Dedifferentiated amniotic fluid mesenchymal stem cell (primary cell): Measurements from ENCODE around the gene SOHLH1.

Experiments used
- DNase-seq: peaks from one replicate; pipeline ENCODE4 v3.0.0-alpha.2; 2016; ENCODE audit errors: extremely low spot score

The SOHLH1 gene

DNA sequence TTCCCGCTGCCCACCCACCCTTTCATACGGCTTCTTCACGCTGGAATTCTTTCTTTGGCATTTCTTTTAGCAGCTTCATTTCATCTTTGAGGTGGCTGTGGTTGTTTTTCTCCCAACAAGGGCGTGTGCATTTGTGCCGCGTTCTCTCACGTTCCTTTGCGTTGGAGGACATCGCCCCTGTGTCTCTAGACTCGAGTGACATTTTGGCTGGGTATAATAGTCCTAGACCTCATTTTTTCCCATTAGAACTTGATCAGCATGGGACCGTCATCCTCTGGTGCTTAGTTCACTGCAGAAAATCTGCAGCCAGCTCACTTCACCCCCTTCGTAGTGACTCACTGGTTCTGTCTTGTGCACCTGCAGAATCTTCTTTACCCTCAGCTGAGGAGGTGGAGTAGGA lies 32.2 kb upstream of the SOHLH1 start:
- DNase-seq, result no peak

DNA sequence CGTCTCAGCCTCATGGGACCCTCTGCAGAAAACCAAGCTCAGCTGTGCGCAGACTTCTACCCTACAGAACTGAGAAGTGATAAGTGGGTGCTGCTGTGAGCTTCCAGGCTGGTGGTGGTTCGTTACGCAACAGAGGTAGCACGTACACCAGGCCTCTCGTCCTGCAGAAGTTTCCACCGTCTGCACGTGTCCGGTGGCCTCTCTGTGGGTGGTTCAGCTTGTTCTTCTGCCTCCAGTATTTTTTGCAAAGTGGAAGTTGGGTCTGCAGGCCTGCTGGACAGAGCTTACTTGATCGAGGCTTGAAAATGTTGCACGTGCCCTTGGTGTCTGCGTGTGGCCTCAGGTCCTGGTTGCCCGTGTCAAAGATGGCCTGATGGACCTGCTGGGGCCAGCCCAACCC lies 30.2 kb upstream of the SOHLH1 start:
- DNase-seq, result no peak

DNA sequence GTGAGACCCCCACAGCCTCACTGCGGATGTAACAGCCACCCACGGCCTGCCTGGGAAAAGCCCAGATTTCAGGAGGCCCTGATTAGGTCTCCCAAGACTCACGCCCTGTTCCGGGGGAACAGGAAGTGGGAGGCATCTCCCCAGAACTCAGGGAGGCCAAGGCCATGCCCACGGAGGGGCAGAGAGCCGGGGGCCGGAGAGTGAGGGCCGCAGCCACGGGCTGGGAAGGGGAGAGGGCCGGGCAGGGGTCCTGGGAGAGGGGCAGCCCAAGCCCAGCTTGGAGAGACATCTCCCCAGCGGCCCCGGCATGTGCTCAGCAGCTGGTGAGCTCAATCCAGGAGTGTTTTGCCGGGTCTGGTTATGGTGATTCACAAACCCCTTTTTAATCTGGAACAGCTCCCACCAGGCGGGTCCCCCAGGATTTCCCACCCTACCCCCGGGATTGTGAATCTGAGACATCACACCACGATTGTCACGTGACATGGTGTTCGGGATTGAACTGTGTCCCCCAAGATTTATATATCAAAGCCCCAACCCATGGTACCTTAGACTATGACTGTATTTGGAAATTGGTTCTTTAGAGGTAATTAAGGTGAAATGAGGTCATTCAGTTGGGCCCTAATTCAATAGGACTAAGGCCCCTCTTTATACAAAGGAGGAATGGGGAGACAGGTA lies 29.3 kb upstream of the SOHLH1 start:
- DNase-seq, result no peak

DNA sequence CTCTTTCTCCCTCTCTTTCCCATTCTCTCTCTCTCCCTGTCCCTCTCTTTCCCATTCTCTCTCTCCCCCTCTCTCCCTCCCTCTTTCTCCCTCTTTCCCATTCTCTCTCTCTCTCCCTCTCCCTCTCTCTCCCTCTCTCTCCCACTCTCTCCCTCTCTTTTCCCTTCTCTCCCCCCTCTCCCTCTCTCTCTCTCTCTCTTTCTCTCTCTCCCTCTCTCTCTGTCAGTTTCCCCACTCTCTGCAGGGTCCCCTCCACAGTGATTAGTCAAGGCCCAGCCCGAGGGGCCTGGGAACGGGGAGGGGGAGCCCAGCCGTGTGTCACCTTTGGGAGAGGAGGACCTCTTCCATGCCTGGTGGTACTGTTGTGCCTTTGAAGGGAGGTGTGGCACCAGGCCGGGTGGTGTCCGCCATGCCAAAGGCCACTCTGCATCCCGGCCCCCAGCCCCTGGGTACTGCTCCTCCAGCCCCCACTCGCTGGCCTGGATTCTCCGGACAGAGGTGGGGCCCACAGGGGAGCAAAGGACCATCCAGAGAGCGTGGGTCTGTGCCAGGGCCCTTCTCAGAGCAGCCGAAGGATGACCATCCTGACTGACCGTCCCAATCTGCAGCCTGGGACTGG lies 28.1 kb upstream of the SOHLH1 start:
- DNase-seq, result no peak

DNA sequence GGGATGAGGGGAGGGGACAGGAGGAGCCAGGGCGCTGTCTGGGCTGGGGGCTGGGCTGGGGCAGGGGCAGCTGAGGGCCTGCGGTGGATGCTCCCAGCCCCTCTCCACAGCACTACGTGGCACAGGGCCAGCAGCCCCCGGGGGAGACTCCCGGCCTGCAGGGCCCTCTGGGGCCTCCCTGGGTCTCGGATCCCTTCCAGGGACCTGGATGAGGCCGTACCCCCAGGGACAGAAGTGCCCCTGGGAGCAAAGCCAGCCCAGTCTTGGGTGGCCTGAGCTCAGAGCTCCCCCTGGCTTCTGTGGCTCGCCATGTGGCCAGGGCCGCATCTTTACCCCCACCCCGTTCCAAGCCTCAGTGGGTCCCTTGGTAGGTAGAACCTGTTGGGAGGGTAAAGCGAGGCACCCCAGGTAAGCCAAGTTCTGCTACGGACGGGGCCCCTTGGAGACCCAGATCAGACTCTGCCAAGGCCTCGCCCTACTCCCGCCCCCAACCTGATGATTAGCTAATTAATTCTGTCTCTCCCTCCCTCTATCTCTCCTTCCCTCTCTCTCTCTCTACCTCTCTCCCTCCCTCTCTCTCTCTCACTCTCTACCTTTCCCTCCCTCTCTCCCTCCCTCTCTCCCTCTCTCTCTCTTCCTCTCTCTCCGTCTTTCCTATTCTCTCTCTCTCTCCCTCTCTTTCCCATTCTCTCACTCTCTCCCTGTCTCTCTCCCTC lies 27.0 kb upstream of the SOHLH1 start:
- no peak for DNase-seq

DNA sequence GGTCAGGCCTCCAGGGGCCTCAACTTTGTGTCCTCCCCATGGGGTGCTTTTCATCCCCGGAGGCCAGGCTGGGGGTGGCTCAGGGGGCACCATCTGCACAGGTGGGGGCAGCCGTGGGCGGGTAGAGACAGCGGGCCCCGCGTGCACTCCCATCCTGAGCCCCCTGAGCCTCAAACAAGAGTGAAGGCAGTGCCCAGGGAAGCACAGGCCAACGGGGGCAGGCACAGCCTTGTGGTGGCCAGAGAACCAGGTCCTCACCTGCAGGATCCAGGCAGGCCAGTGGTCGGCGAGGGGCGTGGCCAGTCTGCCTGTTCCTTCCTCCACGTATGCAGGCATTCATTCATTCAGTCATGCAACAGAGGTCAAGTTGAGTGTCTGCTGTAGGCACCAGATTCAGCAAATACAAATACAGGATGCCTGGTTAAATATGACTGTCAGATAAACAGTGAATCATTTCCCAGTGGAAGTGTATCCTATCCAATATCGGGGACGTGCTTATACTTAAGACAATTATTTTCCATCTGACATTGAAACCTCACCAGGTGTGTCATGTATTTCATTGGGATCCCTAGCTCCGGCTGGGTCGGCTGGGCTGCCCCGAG lies 25.0 kb upstream of the SOHLH1 start:
- no peak for DNase-seq

DNA sequence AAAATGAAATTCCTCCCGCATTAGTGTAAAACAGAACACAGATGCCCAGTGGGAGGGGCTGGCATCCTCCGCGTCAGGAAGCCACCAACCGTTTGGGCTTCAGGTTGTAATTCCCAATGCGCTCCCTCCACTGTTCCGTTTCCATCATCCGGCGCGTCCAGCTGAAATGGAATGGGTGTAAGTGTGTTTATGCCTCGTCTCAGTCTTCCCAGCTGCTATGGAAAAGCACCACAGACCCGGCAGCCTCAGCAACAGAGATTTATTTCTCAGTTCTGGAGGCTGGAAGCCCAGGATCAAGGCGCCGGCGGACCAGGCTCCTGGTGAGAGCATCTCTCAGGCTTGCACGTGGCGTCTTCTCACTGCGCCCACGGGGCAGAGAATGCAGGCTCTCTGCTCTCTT lies 23.1 kb upstream of the SOHLH1 start:
- DNase-seq, result no peak

DNA sequence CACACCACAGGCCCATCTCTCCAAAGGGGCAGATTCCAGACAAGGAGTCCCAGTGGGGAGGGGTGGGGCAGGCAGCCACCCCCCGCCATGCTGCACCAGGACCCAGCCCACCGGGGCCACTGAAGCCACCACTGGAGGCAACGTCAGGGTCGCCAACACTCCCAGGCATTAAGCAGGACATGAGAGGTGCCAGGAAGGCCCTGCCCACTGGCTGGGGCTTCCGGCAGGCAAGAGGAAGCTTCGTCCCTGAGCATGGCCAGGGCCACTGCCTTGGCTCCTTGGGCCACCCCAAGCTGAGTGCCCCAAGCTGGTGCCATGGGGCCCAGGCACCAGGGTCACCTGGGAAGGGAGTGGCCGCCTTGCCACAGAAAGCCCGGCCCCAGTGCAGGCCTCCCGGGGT lies 20.2 kb upstream of the SOHLH1 start:
- no peak for DNase-seq

DNA sequence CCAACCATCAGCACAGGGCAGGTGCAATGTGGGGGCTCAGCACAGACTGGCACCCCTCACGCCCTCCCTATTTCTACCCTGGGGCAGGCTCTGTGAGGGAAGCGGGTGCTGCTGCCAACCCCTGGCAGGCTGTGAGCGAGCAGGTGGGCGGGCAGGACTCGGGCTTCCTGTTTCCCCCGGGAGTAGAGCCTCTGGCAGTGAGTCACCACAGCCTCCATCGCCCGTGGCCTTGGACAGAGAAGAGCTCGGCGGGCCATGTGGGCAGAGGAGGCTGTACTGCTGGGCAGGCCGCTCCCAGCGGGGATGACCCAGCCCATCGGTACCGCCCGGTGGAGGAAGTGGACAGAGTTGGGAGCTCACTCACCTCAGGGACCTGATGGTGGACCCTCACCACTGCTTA lies 19.3 kb upstream of the SOHLH1 start:
- no peak for DNase-seq

DNA sequence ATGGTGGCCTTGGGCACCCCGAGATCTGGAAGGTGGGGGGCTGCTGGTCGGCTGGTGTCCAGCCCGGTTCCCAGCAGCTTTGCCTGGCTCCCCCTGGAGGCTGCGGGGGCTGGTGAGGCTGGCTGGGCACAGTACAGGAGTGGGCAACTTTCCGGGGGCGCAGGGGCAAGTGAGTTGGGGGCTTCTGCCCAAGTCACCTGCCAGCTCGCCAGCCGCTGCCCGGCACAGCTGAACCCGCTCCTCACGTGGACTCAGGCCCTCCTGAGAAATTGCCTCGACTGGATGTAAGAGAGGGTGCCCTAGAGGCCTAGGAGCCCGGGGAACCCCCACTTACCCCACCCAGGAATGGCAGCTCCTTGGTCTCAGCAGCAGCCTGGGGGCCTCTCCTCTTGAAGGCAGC lies 18.1 kb upstream of the SOHLH1 start:
- no peak for DNase-seq

DNA sequence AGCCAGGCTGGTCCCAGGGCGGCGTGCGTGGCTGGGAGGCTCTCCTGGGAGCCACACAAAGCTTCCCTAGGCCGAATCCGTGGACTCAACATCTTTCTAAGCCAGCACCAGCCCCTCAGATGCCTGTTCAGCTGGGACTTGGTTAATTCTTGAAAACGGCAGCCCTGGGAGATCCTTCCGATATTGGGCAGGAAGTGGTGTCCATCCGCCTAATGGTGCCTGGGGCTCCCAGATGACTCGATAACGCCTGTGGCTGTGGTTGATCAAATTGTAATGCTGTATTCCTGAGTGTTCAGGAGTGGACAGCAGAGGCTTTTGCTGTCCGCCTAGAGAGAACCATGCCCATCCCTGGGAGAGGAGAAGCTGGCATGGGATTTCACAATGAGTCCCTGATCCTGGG lies 16.8 kb upstream of the SOHLH1 start:
- DNase-seq, result no peak

DNA sequence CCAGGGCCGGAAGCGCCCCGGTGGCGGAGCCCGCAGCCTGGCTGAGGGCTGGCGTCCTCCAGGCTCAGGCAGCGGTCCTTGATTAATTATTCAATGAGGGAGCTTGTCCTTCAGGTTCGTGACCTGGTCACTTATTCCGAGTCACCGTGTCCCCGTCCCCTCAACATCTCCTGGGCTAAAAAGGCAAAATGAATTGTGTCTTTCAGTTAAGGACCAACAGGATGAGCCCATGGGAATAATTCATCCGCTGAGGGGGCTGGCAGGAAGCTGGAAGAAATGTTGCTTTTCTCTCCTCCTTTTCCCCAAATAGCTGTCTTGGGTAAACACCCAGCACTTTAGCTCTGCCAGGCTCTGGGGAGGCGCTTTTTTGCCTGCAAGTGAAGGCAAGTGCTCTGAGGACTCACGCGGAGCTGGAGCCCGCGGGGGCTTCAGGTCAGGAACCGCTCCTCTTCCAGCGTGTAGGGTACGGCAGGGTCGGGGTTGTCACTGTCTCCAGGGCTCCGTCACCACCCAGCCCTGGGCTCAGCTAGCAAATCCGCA lies 15.8 kb upstream of the SOHLH1 start:
- no peak for DNase-seq

DNA sequence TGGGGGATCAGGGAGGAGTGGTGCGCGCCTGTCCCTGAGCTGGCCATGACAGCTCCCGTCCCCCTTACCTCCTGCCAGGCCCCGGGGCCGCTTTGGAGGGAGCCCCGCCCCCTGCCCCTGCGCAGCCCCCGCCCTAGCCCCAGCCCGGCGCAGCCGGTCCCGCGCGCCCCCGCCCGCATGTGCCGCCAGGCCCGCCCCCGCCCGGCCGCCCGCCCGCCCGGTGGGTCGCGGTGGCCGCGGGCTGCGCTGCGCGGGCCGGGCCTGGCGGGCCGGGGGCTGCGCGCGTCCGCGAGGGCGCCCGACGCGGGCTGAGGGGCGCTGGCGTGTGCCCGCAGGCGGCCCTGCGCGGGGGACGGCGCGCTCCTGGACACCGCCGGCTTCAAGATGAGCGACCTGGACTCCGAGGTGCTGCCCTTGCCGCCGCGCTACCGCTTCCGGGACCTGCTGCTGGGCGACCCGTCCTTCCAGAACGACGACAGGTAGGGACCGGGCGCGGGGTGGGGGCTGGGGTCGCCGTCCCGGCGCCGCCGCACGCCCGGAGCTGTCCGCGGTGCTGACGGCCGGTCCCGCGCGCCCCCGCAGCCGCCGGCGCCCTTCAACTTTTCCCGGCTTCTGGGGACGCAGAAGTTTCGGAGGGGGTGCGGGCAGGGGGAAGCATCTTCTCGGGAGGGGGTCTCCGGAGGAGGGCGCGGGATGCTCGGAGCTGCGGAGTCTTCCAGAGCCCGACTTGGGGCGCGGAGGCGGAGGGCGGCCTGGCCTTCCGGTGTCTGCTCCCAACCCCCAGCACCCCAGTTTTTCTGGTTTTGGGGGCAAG lies 15.2 kb upstream of the SOHLH1 start:
- no peak for DNase-seq

DNA sequence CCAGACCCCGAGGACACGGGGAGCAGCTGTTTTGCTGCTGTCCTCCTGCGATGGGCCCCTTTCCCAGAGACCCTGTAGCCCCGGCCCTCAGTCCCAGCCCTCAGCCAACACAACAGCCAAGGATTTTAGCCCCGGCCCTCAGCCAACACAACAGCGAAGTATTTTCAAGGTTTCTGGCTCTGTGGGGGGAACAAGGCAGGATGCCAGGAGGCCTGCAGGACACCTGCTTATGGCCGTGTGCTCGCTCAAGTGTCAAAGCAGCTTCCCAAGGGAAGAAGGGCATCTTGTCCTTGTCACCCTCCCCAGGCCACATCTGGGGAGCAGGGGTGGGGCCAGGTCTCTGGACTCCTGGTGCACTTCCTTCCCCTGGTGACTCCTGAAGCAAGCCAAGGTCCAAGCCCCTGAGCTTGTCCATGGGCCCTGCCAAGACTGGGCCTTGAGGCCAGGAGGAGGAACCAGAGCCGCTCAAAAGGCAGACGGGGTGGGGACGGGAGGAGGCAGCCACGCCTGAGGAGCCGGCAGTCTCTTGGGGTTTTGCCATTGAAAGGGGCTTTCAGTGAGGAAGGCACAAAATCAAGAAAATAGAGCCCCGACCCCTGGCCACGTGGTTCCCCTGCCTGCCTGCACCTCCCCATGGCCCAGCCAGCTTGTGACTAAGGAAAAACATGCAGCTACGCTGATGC lies 13.5 kb upstream of the SOHLH1 start:
- no peak for DNase-seq

DNA sequence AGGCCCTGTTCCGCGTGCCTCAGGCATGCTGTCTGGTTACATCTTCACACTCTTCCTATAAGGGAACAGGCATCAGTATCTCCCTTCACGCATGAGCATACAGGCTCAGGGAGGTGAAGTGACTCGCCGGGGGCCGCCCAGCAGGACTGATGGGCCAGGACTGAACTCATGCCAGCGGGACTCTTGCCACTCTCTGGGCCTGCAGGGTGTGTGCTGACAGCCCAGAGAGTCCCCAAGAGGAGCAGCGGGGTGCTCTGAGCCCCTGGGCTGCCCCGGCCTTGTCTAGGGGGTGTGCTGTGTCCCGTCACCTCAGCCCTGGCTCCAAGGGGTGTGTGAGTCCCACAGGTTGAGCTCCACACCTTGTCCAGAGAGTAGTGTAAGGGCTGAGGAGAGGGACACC lies 12.6 kb upstream of the SOHLH1 start:
- DNase-seq, result no peak

DNA sequence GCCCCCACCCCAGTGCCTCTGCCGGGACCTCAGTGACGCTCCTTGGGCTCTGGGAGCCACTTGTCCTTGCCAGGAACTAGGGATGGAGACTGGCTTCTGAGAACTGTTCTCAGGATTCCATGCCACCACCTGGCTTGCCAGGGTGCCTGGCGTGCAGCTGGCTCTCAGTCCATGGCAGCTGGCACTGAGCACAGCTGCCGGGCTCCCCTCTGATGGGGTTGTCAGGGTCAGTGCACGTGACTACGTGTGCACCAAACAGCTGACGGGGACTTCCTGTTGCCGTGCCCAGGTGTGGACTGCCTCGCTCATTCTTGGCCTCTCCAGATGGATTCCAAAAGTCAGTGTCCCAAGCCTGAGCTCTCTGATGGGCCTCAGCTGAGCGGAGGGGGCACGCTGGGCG lies 12.1 kb upstream of the SOHLH1 start:
- no peak for DNase-seq

DNA sequence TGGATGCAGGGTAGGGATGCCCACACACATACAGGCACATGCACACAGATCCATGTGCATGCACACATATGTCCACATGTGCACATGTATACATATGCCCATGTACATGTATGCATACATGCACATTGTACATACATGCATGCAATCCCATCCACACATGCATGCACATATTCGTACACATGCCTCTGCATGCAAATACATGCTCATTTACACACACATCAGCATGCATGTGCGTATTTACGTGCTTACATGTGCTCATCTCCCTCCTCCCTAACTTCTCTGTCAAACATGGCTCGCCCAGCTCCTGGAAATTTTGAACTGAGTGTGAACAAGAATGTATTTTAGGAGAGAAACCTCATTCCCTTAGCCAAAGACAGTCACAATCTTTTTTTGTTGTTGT lies 8.9 kb upstream of the SOHLH1 start:
- no peak for DNase-seq

DNA sequence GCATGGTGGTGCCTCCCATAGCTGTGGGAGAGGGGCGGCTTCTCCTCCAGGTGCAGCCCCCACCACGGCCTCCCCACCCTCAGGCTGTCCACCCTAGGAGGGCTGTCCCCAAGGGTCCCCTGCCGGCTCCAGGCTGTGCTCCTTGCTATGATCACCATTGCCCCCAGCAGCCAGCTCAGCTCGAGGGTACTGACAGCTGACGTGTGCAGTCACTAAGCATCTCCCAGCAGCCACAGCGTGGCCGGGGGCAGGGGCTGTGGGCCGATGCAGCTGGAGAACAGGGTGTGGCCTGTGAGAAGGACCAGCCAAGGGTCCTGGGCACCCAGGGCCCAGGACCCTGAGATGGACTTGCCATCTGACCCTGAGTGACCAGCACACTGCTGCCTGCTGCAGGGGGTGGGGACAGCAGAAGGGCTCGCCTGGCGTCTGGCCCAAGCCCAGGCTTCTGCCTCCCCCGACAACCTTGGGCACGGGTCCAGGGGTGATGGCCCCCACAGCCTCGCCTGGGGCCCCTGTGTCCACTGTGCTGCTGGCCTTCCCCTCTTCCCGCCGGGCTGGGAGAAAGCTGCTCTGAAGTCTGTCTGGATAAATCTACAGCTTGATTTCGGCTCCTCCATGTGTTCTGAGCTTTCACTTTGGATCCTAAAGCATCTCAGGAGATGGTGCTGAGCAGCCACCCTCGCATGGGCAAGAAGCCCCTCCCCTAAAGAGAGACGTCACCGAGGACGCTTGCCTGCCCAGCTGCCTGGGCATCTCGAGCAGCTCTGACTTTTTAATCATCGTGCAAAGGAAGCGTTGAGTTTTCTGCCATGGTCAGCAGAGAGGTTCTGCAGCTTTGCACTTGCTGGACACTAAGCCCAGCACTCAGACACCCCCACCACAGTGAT lies 8.2 kb upstream of the SOHLH1 start:
- no peak for DNase-seq

DNA sequence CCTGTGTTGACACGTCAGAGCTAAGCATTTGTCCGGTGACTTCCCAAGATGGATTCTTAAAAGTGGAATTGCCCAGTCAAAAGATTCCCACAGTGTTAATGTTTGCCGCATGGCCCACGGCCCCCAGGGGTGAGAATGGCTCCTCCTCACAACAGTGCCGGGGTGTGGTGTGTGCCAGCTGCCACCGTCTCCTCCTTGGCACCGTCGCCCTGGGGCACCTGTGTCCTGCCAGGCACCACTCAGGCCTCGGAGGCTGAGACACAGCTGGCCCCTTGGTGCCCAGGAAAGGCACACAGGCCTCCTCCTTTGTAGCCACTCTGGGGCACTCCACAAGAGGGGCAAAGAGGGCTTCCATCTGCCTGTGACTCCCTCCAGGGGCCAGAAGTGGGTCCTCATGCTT lies 7.0 kb upstream of the SOHLH1 start:
- no peak for DNase-seq

DNA sequence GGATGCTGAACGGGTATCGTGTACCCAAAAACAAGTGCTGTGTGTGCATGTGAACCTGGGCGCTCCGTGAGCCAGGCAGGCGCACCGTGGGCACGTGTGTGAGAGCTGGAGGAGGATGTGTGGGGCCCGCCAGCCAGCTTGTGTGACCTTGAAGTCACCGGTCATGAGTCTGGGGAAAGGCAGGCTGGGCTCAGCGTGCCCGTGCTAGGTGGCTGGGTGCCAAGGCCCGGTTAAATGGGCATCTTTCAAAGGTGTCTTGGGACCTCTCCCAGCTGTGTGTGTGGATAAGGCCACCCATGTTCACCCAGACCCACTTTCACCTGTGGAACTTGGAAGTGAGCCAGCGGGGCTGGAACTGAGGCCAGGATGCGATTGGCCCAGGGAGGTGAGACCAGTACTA lies 6.1 kb upstream of the SOHLH1 start:
- DNase-seq, result no peak
